ENCODE data around the gene TIMM50. TPM values are rescaled to one million over a fixed set of nuclear protein-coding genes. Genes with fewer than 3 reads are reported as not detected.
A peak's percentile ranks its signal among the peaks of the same experiment; 100 is the strongest.

The TIMM50 gene
- total RNA-seq, 1 donor from 2014 or later = 43.9 TPM

GRCh38 chr19:39481229-39481545 is 549 bp downstream of the TIMM50 start:
- Histone ChIP-seq H3K27ac (peak overlapping the region; percentile 80), H3K9me3 (no peaks in the 10 kb centered on the region), H3K4me1 (peaks cover 17% of the 10 kb centered on the region), H3K27me3 (no peaks in the 10 kb centered on the region), H3K4me3 (peak overlapping the region; percentile 75), H3K36me3 (peaks cover 25% of the 10 kb centered on the region)
- no peak for TF ChIP-seq CTCF (IDR thresholded peaks at IDR 0.05)
- no peak for ATAC-seq
- DNase-seq = no peak
- intact Hi-C loops (cut with DNase I) = no loop called here

- Histone ChIP-seq H3K27me3 (no peaks in the 10 kb centered on the region), H3K4me1 (peaks cover 17% of the 10 kb centered on the region), H3K27ac (peak overlapping the region; percentile 80), H3K4me3 (peak overlapping the region; percentile 75), H3K9me3 (no peaks in the 10 kb centered on the region), H3K36me3 (peaks cover 28% of the 10 kb centered on the region)
- intact Hi-C loops (cut with DNase I) = no loop called here
- no peak for DNase-seq
- ATAC-seq = no peak
- no peak for TF ChIP-seq CTCF (IDR thresholded peaks at IDR 0.05)
These were observed 1.0 kb downstream of the TIMM50 start for GRCh38 chr19:39481676-39482075.

- peaks cover 17% of the 10 kb centered on the region for H3K4me1 ChIP-seq
- no peak for TF ChIP-seq CTCF (IDR thresholded peaks at IDR 0.05)
- H3K4me3 ChIP-seq = no peak overlapping the region
- intact Hi-C loops (cut with DNase I) = no loop called here
- H3K27ac ChIP-seq = no peak overlapping the region
- no peak for DNase-seq
- no peaks in the 10 kb centered on the region for H3K27me3 ChIP-seq
- ATAC-seq = no peak
- no peaks in the 10 kb centered on the region for H3K9me3 ChIP-seq
- peaks cover 42% of the 10 kb centered on the region for H3K36me3 ChIP-seq
These were observed 2.5 kb downstream of the TIMM50 start for GRCh38 chr19:39483141-39483540.

GRCh38 chr19:39489756-39490155 is 9.1 kb downstream of the TIMM50 start:
- TF ChIP-seq CTCF (IDR thresholded peaks at IDR 0.05) = no peak
- H3K27me3 ChIP-seq = no peaks in the 10 kb centered on the region
- DNase-seq (no peak), ATAC-seq (no peak)
- H3K36me3 ChIP-seq = peaks cover 61% of the 10 kb centered on the region
- no peak overlapping the region for H3K27ac ChIP-seq
- H3K9me3 ChIP-seq = no peaks in the 10 kb centered on the region
- no peak overlapping the region for H3K4me3 ChIP-seq
- intact Hi-C loops (cut with DNase I) = no loop called here
- H3K4me1 ChIP-seq = no peaks in the 10 kb centered on the region

GRCh38 chr19:39492225-39492624 is 11.6 kb downstream of the TIMM50 start:
- intact Hi-C loops (cut with DNase I) = no loop called here
- ATAC-seq (no peak), DNase-seq (no peak)
- Histone ChIP-seq H3K4me3 (no peak overlapping the region), H3K27ac (no peak overlapping the region), H3K4me1 (no peaks in the 10 kb centered on the region), H3K9me3 (no peaks in the 10 kb centered on the region), H3K36me3 (peaks cover 38% of the 10 kb centered on the region), H3K27me3 (peaks cover 12% of the 10 kb centered on the region)
- TF ChIP-seq CTCF (IDR thresholded peaks at IDR 0.05) = no peak

GRCh38 chr19:39492788-39493187 is 12.2 kb downstream of the TIMM50 start:
- Histone ChIP-seq H3K4me3 (no peak overlapping the region), H3K4me1 (peaks cover 3% of the 10 kb centered on the region), H3K36me3 (peaks cover 33% of the 10 kb centered on the region), H3K27ac (no peak overlapping the region), H3K27me3 (peaks cover 18% of the 10 kb centered on the region), H3K9me3 (no peaks in the 10 kb centered on the region)
- DNase-seq (no peak), ATAC-seq (no peak)
- no peak for TF ChIP-seq CTCF (IDR thresholded peaks at IDR 0.05)
- intact Hi-C loops (cut with DNase I) = no loop called here
